NCI-H82 treated with DMSO at 0.1 percent for 48 hours (cell line): ENCODE measurements around the gene WDFY4.

Source experiments
- DNase-seq: peaks from one replicate; lab custom pipeline; 2025; ENCODE audit not compliant: unreplicated experiment; lab: John Stamatoyannopoulos, UW

Gene WDFY4

DNA sequence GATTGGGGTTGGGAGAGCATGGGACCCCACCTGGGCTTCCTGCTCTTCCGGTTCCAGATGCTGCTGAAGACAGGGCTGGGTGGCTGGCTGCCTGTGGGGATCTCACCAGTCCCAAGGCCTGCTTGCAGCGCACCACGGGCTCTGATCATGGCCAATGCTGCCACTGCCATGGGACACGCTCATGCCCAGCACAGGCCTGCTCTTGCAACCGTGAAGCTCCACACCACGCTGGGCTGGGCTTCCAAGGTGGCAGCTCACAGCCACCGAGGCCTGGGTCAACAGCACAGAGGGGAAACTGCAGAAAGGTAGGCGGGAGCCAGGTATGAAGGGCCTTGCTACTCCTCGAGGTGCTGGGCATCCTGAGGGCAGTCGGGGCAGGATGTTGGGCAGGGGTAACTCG, 327.1 kb downstream of the WDFY4 start:
- no peak for DNase-seq

DNA sequence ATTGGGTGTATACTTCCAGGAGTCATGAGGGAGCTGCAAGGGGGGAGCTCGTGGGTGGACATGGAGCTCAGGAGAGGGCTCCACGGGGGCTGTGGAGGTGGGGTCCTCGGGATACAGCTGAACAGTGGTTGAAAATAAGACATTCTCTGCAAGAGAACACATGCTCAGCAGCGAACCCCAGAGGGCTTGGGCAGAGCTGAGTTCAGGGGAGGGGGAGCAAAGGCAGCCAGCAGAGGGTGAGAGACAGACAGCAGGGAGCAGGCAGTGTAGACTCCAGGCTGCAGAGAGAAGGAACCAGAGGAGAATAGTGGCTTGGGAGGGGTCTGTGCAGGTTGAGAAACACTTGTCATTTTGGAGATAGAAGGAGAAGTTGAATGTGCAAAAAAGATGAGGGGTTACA, 327.9 kb downstream of the WDFY4 start:
- no peak for DNase-seq

DNA sequence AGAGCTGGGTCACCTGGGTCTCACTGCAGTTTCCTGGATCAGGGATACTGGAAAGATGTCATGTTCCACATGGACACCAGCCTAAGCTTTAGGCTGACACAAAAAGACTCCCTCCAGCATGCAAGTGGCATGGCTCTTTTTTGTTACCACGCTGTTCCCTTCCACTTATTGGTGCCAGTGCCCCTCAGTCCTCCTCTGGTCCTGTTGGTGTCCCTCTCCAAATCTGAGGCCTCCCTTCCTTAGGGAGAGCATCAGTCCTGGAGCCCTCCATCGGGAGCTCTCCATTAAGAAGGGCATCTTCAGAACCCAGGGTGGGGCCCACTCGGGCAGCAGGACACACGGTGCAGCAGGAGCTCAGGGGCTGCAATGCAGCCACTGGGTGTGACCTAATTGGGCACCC, 331.0 kb downstream of the WDFY4 start:
- no peak for DNase-seq

DNA sequence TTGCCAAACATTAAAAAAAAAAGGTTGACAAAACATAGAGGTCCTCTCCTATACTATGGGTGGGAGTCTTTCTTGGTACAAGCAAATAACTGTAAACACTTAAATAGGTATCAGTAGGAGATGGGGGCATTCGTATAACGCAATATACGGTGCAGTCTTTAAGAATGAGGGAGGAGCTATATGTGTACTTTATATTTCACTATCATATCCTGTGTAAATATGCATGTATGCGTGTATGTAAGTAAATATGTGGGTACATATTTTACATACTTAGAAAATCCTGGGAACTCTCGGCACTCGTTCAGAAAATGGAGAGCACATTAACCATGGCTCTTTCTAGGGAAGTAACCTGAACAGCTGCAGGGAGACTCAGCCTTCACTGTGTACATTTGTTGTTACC, 337.0 kb downstream of the WDFY4 start:
- DNase-seq, result no peak

DNA sequence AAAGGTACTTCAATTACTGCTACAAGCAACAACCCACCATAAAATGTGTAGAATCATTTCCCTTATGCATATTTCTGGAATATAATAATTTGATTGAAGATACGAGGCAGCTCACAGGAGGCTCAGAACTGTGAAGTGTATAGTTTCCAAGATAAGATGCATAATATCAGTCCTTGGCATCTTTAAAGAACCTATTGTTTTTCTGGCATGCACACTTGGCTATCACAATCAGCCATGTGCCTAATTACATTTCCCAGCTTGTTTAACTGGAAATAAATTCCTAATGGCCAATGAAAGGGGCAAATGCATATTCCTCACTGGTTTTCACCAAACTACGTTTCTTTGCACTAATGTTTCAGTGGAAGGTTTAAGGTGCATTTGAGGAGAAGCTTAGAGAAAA, 338.4 kb downstream of the WDFY4 start:
- no peak for DNase-seq

DNA sequence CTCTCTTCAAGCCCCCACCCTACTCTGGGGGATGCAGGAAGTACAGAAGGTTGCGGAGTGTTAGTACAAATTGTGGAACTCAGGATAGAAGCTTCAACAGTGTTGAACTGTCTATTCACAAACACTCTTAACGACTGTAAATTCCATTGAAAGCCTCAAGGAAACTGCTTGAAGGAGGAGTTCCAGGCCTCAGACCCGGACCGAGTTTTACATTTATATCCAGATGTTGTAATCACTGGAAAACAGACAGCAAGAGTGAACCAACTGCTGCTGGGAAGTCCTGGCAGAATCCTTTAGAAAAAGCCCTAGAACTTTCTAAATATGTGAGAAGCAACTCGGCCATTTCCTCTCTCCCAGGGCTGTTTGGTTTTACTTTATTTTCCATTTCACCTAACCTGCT, 339.1 kb downstream of the WDFY4 start:
- DNase-seq, result no peak

DNA sequence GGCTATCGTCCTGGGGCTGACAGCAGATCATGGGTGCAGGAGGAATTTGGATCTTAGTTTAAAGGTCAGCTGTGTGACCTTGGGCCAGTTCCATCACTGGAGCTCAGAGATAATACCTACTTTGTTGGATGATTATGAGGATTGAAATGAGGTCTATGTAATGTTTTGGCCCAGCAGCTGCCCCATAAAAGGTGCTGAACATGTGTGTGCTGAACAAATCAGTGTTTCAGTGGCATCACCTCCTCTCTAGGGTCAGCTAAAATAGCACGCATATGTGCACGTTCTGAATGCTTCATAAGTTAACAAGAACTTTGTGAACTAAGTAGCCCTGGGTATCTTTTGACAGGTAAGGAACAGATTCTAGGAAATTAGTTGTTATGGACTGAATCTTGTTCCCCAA, 339.8 kb downstream of the WDFY4 start:
- DNase-seq, result no peak

DNA sequence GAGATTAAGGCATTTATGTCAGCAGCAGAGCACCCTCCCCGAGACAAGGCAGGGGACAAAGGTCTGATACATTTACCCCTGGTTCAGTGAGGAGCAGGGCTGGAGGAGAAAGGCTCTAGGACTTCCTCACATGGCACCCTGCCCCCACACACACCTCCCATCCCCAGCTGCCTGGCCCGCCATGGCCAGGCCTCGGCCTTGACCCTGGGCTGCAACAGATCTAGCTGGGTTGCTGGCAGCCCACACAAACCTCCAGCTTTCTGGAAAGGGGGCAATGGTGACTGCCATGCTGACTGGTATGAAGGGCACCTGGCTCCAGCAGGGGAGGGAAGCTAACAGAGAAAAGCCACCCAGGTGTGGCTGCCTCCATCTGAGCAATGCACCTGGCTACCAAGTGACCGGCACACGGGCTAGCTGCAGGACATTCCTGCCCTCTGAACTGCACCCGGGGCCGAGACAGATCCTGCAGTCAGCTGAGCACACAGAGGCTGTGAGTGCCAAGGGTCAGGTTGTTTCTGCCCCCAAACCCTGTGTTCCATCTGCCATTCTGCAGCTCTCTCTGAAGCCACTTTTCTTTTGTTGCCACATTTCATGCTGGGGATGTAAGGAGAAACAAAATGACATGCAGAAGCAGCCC, 340.8 kb downstream of the WDFY4 start:
- no peak for DNase-seq

DNA sequence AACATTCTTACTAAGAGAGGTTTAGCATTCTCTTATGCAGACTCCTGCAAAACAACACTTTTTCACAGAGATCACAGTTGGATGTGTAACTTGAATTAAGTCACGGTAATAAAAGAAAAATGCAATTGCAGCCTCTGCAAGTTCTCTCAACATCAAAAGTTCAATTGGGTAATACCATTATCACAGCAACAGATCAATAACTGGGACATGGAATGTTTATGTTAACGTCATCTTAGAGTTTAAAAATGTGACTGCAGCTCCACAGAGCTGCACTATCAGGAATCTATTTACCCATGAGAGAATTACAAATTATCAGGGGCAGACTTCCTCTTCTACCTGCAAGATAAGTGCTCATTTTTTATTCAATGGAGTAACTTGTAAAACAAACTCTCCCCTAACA, 344.0 kb downstream of the WDFY4 start:
- no peak for DNase-seq

DNA sequence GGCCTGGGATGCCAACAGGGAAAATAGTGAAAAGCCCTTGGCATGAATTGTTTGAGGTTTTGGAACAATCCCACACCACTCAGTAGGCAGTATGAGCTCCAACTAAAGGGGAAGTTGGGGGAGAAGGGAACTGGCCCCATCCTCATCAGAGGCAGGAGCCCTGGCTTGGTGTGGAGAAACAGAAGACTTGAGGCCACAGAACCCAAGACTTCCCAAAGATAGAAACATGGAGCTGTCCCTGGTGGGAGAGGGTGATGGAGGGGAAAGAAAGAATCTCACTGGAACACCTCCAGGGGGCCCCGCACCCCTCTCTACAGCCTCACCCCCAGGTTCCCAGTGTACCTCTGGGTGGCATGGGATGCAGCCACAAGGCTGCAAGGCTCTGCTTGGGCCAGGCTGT, 345.0 kb downstream of the WDFY4 start:
- no peak for DNase-seq
